ENCODE results near the gene CBX8.

The CBX8 gene

GRCh38 chr17:79818026-79818758, 21.3 kb upstream of the CBX8 start:
- no peak for DNase-seq

GRCh38 chr17:79815836-79816461, 19.1 kb upstream of the CBX8 start:
- no peak for DNase-seq

- DNase-seq = peak in 1 of 4 experiments; percentile 19
These were observed 18.3 kb upstream of the CBX8 start for GRCh38 chr17:79814974-79815835.

GRCh38 chr17:79814127-79814973, 17.5 kb upstream of the CBX8 start:
- no peak for DNase-seq

- no peak for DNase-seq
These were observed 16.6 kb upstream of the CBX8 start for GRCh38 chr17:79813297-79814126.

- no peak for DNase-seq
These were observed 15.7 kb upstream of the CBX8 start for GRCh38 chr17:79812353-79813258.

- DNase-seq = no peak
These were observed 15.0 kb upstream of the CBX8 start for GRCh38 chr17:79811868-79812352.

- DNase-seq = no peak
These were observed 14.4 kb upstream of the CBX8 start for GRCh38 chr17:79811011-79811867.

- peak; percentile 36 to 63 (median 46) for DNase-seq
These were observed 13.5 kb upstream of the CBX8 start for GRCh38 chr17:79810130-79811010.

GRCh38 chr17:79809530-79810129, 12.8 kb upstream of the CBX8 start:
- DNase-seq = no peak

- no peak for DNase-seq
These were observed 12.1 kb upstream of the CBX8 start for GRCh38 chr17:79808763-79809529.

- DNase-seq = no peak
These were observed 10.2 kb upstream of the CBX8 start for GRCh38 chr17:79806863-79807720.

- no peak for DNase-seq
These were observed 9.5 kb upstream of the CBX8 start for GRCh38 chr17:79806446-79806760.

- DNase-seq = no peak
These were observed 8.2 kb upstream of the CBX8 start for GRCh38 chr17:79804856-79805696.

All from activated naive CD4-positive, alpha-beta T cell (primary cell).